GM18520 (cell line): ENCODE results near the gene ACTG2.
"Not testable (repeated sequence)": the region's sequence is repeated elsewhere in the genome, so short reads cannot be mapped to it uniquely, and the experiment has no call there.

Experiments
- ATAC-seq: cut with Tn5 transposase; IDR thresholded peaks from one replicate; pipeline ENCODE4 v1.9.1; 2021; ENCODE audit not compliant: unreplicated experiment

The ACTG2 gene

GRCh38 chr2:73892631-73893329, at the start of gene ACTG2:
TSS of gene ACTG2 (plus strand) at chr2:73893008. CDS start at chr2:73901312, 8,304 bp downstream.
- ATAC-seq: no peak

GRCh38 chr2:73844087-73844486, 48.7 kb upstream of the ACTG2 start:
- no peak for ATAC-seq

- no peak for ATAC-seq
Measured at GRCh38 chr2:73850009-73850408, 42.8 kb upstream of the ACTG2 start.

GRCh38 chr2:73851274-73851673, 41.5 kb upstream of the ACTG2 start:
- ATAC-seq: no peak

GRCh38 chr2:73852020-73852419, 40.8 kb upstream of the ACTG2 start:
- no peak for ATAC-seq

GRCh38 chr2:73855526-73855925, 37.3 kb upstream of the ACTG2 start:
- ATAC-seq: no peak

GRCh38 chr2:73856214-73856613, 36.6 kb upstream of the ACTG2 start:
- ATAC-seq: no peak

- ATAC-seq: no peak
Measured at GRCh38 chr2:73859721-73860586, 32.9 kb upstream of the ACTG2 start.

- no peak for ATAC-seq
Measured at GRCh38 chr2:73862987-73863386, 29.8 kb upstream of the ACTG2 start.

- no peak for ATAC-seq
Measured at GRCh38 chr2:73868204-73868978, 24.4 kb upstream of the ACTG2 start.

GRCh38 chr2:73870084-73870483, 22.7 kb upstream of the ACTG2 start:
- ATAC-seq: no peak

GRCh38 chr2:73877071-73877802, 15.6 kb upstream of the ACTG2 start:
- no peak for ATAC-seq

- ATAC-seq: not testable (repeated sequence)
Measured at GRCh38 chr2:73877984-73878383, 14.8 kb upstream of the ACTG2 start.

GRCh38 chr2:73885406-73885805, 7.4 kb upstream of the ACTG2 start:
- no peak for ATAC-seq

GRCh38 chr2:73886357-73886756, 6.5 kb upstream of the ACTG2 start:
- ATAC-seq: no peak

- ATAC-seq: not testable (repeated sequence)
Measured at GRCh38 chr2:73887596-73888353, 5.0 kb upstream of the ACTG2 start.

GRCh38 chr2:73888388-73888787, 4.4 kb upstream of the ACTG2 start:
- no peak for ATAC-seq

GRCh38 chr2:73889206-73889605, 3.6 kb upstream of the ACTG2 start:
- ATAC-seq: no peak

GRCh38 chr2:73890301-73891092, 2.3 kb upstream of the ACTG2 start:
- ATAC-seq: no peak
